ENCODE results near the gene NEXMIF.

DNA sequence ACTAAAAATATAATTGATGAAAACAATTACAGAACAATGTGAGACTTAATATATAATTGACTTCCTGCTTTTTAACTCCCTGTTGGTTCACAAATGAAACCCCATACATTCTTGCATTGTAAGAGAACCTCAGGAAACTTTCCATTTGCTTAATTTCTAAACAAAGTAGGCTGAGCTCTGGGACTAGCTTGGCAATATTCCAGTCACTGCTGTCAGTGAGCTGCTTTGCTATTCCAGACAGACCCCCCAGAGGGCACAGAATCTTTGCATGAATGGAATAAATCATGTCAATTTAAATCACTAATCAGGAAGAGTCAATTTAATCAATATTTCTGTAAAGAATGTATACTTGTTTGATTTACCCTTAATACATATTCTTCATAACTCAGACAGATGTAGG lies 110.6 kb downstream of the NEXMIF start:
- TF ChIP-seq CTCF (conservative IDR thresholded peaks at IDR 0.05): no peak
- TF ChIP-seq ZFX (IDR thresholded peaks at IDR 0.05): no peak
